ENCODE measurements around the gene ATP6V1G3.
"Not testable (repeated sequence)": the region's sequence is repeated elsewhere in the genome, so short reads cannot be mapped to it uniquely, and the experiment has no call there.

The ATP6V1G3 gene

GRCh38 chr1:198496216-198497143 is 44.0 kb downstream of the ATP6V1G3 start:
- DNase-seq: no peak

DNA sequence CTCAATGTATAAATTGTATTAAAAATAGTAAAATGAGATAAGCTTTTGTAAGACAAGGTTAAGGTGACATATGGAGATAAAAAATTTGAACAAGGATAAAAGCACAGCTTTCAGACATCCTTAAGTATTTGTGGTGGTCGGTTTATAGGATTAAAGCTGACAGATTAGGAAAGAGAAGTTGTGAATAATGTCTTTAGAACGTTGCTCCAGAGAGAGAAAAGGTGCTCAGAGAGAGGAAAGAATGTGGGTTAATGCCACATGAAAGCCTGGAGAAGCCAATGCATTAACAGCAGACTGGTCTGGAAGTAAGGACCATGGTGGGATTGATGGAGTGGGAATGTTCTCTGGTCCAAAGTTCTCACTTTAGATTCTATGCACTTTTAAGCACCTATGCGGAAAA is 44.8 kb downstream of the ATP6V1G3 start:
- DNase-seq: no peak

GRCh38 chr1:198494658-198495103 is 45.8 kb downstream of the ATP6V1G3 start:
- no peak for DNase-seq

DNA sequence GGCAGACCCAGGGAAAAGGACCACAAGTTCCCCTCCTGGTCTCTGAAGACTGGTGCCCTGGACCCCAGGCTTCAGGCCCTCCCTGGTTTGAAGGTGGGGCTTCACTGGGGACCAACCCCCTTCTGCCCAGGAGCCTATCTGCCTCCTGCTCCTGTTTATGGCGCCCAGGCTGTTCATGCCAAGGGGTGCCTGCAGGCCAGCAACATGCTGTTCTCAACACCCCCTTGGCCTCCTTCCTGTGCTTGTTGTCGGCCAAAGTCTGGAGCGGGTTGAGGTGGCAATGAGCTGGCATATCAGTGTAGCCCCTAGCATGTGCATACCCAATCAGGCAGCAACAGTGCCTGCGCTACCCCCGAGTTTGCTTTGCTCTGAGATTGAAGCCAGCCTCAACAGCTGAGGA is 46.3 kb downstream of the ATP6V1G3 start:
- DNase-seq: no peak

GRCh38 chr1:198493329-198493728 is 47.2 kb downstream of the ATP6V1G3 start:
- no peak for DNase-seq

DNA sequence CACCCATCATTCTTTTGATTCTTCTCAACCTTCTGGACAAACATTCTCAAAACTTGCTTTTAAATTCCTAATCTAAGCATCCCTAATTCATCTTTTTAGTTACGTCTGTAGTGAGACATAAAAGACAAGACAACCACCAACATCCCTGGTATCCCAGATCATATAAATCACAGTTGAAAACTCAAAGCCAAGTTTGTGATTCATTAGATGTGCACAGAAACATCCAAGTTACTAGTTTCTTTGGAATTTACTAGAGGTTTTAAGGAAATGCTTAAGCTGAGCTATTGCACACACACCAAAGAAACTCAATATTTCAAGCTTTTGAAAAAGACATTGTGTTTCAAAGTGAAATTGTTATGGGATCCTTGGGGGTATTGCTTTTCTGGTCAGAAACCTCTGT is 47.6 kb downstream of the ATP6V1G3 start:
- no peak for DNase-seq

GRCh38 chr1:198491596-198491995 is 48.9 kb downstream of the ATP6V1G3 start:
- no peak for DNase-seq

DNA sequence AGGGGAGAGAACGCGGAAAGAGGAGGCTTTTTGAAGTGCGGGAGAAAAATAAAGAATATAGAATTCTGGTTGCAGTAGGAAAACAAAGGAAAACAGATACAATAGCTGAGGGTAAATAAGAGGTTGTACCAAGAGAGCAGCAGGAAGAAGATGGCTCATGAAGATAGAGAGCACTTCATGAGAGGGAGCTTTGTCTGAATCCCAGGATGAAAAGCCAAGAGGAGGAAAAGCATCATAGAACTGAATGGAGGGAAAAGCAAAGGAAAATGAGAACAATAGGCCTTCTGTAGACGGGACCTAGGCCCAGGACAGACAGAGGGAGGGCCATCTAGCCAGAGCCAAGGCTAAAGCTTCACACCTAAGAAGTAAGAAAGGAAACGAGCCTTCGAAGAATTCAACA is 49.5 kb downstream of the ATP6V1G3 start:
- DNase-seq: no peak

DNA sequence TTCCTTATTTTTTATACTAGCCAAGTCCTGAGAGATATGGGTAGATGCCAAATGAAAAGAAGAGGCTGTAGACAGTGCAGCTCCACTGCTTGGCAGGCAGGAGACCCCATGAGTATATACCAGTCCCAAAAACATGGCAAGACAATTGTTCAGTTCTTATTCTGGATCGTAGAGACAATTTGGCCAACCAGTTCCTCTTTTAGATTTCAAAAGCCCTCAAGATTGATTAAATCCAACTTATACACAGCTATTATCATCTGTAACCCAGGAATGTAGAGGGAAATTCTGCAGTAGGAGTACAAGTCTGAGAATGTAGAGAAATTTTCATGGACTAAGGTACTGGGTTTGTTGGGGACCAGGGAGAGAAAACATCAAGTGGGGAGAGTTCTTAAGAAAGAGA is 50.3 kb downstream of the ATP6V1G3 start:
- no peak for DNase-seq

GRCh38 chr1:198486903-198487302 is 53.6 kb downstream of the ATP6V1G3 start:
- no peak for DNase-seq

GRCh38 chr1:198483645-198484044 is 56.8 kb downstream of the ATP6V1G3 start:
- DNase-seq: no peak

GRCh38 chr1:198483006-198483405 is 57.5 kb downstream of the ATP6V1G3 start:
- DNase-seq: no peak

DNA sequence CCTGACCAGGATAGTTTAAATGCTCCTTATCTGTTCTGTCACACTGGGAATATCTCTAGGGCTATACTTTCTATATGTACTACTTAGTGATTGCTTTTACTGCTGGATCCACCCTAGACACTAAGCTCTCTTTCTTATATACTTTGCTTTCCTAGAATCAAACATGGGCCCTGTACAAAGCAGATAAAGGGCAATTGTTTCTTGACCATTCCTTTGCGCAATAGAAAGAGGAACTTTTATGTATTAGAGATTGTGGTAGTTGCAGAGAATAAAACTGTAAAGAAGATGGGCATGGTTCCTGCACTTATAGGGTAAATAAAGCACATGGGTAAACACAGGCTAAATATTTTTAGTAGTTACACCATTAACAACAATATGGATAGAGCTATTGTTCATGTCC is 58.8 kb downstream of the ATP6V1G3 start:
- no peak for DNase-seq

- DNase-seq: no peak
Measured at GRCh38 chr1:198480876-198481275, 59.6 kb downstream of the ATP6V1G3 start.

DNA sequence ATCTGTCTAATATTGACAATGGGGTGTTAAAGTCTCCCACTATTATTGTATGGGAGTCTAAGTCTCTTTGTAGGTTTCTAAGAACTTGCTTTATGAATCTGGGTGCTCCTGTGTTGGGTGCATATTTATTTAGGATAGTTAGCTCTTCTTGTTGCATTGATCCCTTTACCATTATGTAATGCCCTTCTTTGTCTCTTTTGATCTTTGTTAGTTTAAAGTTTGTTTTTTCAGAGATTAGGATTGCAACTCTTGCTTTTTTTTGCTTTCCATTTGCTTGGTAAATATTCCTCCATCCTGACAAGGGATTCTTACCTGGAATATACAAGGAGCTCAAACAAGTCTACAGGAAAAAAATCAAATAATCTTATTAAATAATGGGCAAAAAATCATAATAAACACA is 63.1 kb downstream of the ATP6V1G3 start:
- not testable (repeated sequence) for DNase-seq
